ENCODE data around the gene RSU1. TPM values are rescaled to one million over a fixed set of nuclear protein-coding genes. Genes with fewer than 3 reads are reported as not detected.

The RSU1 gene
- polyA plus RNA-seq, 3 donors from 2014 or later = 150 to 248 (median 181) TPM

GRCh38 chr10:16816830-16817124 is 447 bp downstream of the RSU1 start:
- Mint-ChIP-seq H3K4me1 (peaks cover 37 to 55% of the 10 kb centered on the region in 2 donors), H3K4me3 (peak overlapping the region; percentile 94 to 97 (median 96)), H3K27ac (peak overlapping the region; percentile 71 to 95 (median 88)), H3K36me3 (peaks cover 3 to 9% (median 5%) of the 10 kb centered on the region in 3 donors), H3K9me3 (peaks cover 2 to 3% (median 2%) of the 10 kb centered on the region in 6 donors), H3K27me3 (ENCODE audit: low read depth in 3 of 3) (peaks cover 7 to 14% (median 10%) of the 10 kb centered on the region in 3 donors)
- DNase-seq = no peak

- H3K27me3 Mint-ChIP-seq (ENCODE audit: low read depth in 3 of 3) = peaks cover 7 to 10% (median 9%) of the 10 kb centered on the region in 3 donors
- no peaks in the 10 kb centered on the region for H3K9me3 Mint-ChIP-seq
- DNase-seq = no peak
- peak overlapping the region; percentile 71 to 87 (median 81) for H3K27ac Mint-ChIP-seq
- H3K4me3 Mint-ChIP-seq = peak overlapping the region; percentile 94 to 97 (median 96)
- peaks cover 3 to 9% (median 3%) of the 10 kb centered on the region in 3 donors for H3K36me3 Mint-ChIP-seq
- H3K4me1 Mint-ChIP-seq = peaks cover 39 to 60% of the 10 kb centered on the region in 2 donors
These were observed 1.1 kb downstream of the RSU1 start for GRCh38 chr10:16816171-16816570.

- H3K36me3 Mint-ChIP-seq = peaks cover 3 to 9% (median 3%) of the 10 kb centered on the region in 3 donors
- H3K9me3 Mint-ChIP-seq = no peaks in the 10 kb centered on the region
- no peak for DNase-seq
- H3K27me3 Mint-ChIP-seq (ENCODE audit: low read depth in 3 of 3) = peaks cover 7 to 9% (median 7%) of the 10 kb centered on the region in 3 donors
- H3K4me3 Mint-ChIP-seq = no peak overlapping the region
- H3K27ac Mint-ChIP-seq = no peak overlapping the region
- peaks cover 44 to 66% of the 10 kb centered on the region in 2 donors for H3K4me1 Mint-ChIP-seq
These were observed 3.2 kb downstream of the RSU1 start for GRCh38 chr10:16814012-16814411.

GRCh38 chr10:16812676-16813075 is 4.5 kb downstream of the RSU1 start:
- no peak for DNase-seq
- Mint-ChIP-seq H3K36me3 (peaks cover 3 to 9% (median 3%) of the 10 kb centered on the region in 3 donors), H3K27me3 (ENCODE audit: low read depth in 3 of 3) (peaks cover 5 to 6% (median 6%) of the 10 kb centered on the region in 3 donors), H3K4me3 (no peak overlapping the region), H3K27ac (no peak overlapping the region), H3K4me1 (peaks cover 41 to 57% of the 10 kb centered on the region in 2 donors), H3K9me3 (no peaks in the 10 kb centered on the region)

GRCh38 chr10:16811765-16812164 is 5.5 kb downstream of the RSU1 start:
- no peaks in the 10 kb centered on the region for H3K27me3 Mint-ChIP-seq (ENCODE audit: low read depth in 3 of 3)
- H3K9me3 Mint-ChIP-seq = no peaks in the 10 kb centered on the region
- no peak for DNase-seq
- peaks cover 3 to 9% (median 3%) of the 10 kb centered on the region in 3 donors for H3K36me3 Mint-ChIP-seq
- H3K27ac Mint-ChIP-seq = no peak overlapping the region
- H3K4me1 Mint-ChIP-seq = peaks cover 32 to 54% of the 10 kb centered on the region in 2 donors
- no peak overlapping the region for H3K4me3 Mint-ChIP-seq

GRCh38 chr10:16811292-16811691 is 5.9 kb downstream of the RSU1 start:
- peaks cover 29 to 49% of the 10 kb centered on the region in 2 donors for H3K4me1 Mint-ChIP-seq
- no peaks in the 10 kb centered on the region for H3K27me3 Mint-ChIP-seq (ENCODE audit: low read depth in 3 of 3)
- H3K27ac Mint-ChIP-seq = no peak overlapping the region
- H3K4me3 Mint-ChIP-seq = no peak overlapping the region
- peaks cover 3 to 9% (median 3%) of the 10 kb centered on the region in 3 donors for H3K36me3 Mint-ChIP-seq
- H3K9me3 Mint-ChIP-seq = no peaks in the 10 kb centered on the region
- no peak for DNase-seq

GRCh38 chr10:16809074-16809718 is 8.0 kb downstream of the RSU1 start:
- Mint-ChIP-seq H3K27ac (no peak overlapping the region), H3K9me3 (no peaks in the 10 kb centered on the region), H3K4me1 (peaks cover 13 to 37% of the 10 kb centered on the region in 2 donors), H3K36me3 (peaks cover 3 to 6% (median 5%) of the 10 kb centered on the region in 3 donors), H3K27me3 (ENCODE audit: low read depth in 3 of 3) (no peaks in the 10 kb centered on the region), H3K4me3 (no peak overlapping the region)
- peak in 2 of 3 donors; percentile 10 to 28 for DNase-seq

- no peak for DNase-seq
- Mint-ChIP-seq H3K4me3 (no peak overlapping the region), H3K27me3 (ENCODE audit: low read depth in 3 of 3) (no peaks in the 10 kb centered on the region), H3K27ac (no peak overlapping the region), H3K4me1 (peaks cover 22 to 47% of the 10 kb centered on the region in 2 donors), H3K9me3 (no peaks in the 10 kb centered on the region), H3K36me3 (peaks cover 0 to 6% (median 2%) of the 10 kb centered on the region in 3 donors)
These were observed 13.1 kb downstream of the RSU1 start for GRCh38 chr10:16804123-16804522.

GRCh38 chr10:16803464-16803863 is 13.8 kb downstream of the RSU1 start:
- no peak overlapping the region for H3K4me3 Mint-ChIP-seq
- no peaks in the 10 kb centered on the region for H3K27me3 Mint-ChIP-seq (ENCODE audit: low read depth in 3 of 3)
- H3K4me1 Mint-ChIP-seq = peaks cover 22 to 53% of the 10 kb centered on the region in 2 donors
- H3K36me3 Mint-ChIP-seq = peaks cover 0 to 7% (median 4%) of the 10 kb centered on the region in 3 donors
- no peak overlapping the region for H3K27ac Mint-ChIP-seq
- no peaks in the 10 kb centered on the region for H3K9me3 Mint-ChIP-seq
- DNase-seq = no peak

- H3K27ac Mint-ChIP-seq = peak overlapping the region in 1 of 6 donors; percentile 15
- no peak overlapping the region for H3K4me3 Mint-ChIP-seq
- peaks cover 0 to 9% (median 4%) of the 10 kb centered on the region in 3 donors for H3K36me3 Mint-ChIP-seq
- H3K9me3 Mint-ChIP-seq = no peaks in the 10 kb centered on the region
- H3K4me1 Mint-ChIP-seq = peaks cover 38 to 67% of the 10 kb centered on the region in 2 donors
- peaks cover 0 to 2% (median 0%) of the 10 kb centered on the region in 3 donors for H3K27me3 Mint-ChIP-seq (ENCODE audit: low read depth in 3 of 3)
- DNase-seq = no peak
These were observed 17.6 kb downstream of the RSU1 start for GRCh38 chr10:16799621-16800020.

- Mint-ChIP-seq H3K9me3 (no peaks in the 10 kb centered on the region), H3K27ac (no peak overlapping the region), H3K36me3 (peaks cover 1 to 8% (median 7%) of the 10 kb centered on the region in 3 donors), H3K4me3 (no peak overlapping the region), H3K27me3 (ENCODE audit: low read depth in 3 of 3) (peaks cover 0 to 2% (median 0%) of the 10 kb centered on the region in 3 donors), H3K4me1 (peaks cover 38 to 68% of the 10 kb centered on the region in 2 donors)
- DNase-seq = no peak
These were observed 18.7 kb downstream of the RSU1 start for GRCh38 chr10:16798571-16798970.

GRCh38 chr10:16795410-16796073 is 21.7 kb downstream of the RSU1 start:
- Mint-ChIP-seq H3K9me3 (no peaks in the 10 kb centered on the region), H3K36me3 (peaks cover 6 to 13% (median 13%) of the 10 kb centered on the region in 3 donors), H3K27me3 (ENCODE audit: low read depth in 3 of 3) (peaks cover 0 to 2% (median 0%) of the 10 kb centered on the region in 3 donors), H3K4me1 (peaks cover 31 to 54% of the 10 kb centered on the region in 2 donors), H3K4me3 (no peak overlapping the region), H3K27ac (no peak overlapping the region)
- DNase-seq = no peak

- Mint-ChIP-seq H3K4me3 (no peak overlapping the region), H3K9me3 (no peaks in the 10 kb centered on the region), H3K36me3 (peaks cover 6 to 18% (median 10%) of the 10 kb centered on the region in 3 donors), H3K4me1 (peaks cover 32 to 54% of the 10 kb centered on the region in 2 donors), H3K27ac (peak overlapping the region in 1 of 6 donors; percentile 8), H3K27me3 (ENCODE audit: low read depth in 3 of 3) (peaks cover 0 to 2% (median 0%) of the 10 kb centered on the region in 3 donors)
- DNase-seq = no peak
These were observed 23.2 kb downstream of the RSU1 start for GRCh38 chr10:16794005-16794404.

GRCh38 chr10:16792675-16793074 is 24.5 kb downstream of the RSU1 start:
- DNase-seq = no peak
- Mint-ChIP-seq H3K36me3 (peaks cover 6 to 15% (median 9%) of the 10 kb centered on the region in 3 donors), H3K4me1 (peaks cover 43 to 59% of the 10 kb centered on the region in 2 donors), H3K27me3 (ENCODE audit: low read depth in 3 of 3) (peaks cover 0 to 2% (median 0%) of the 10 kb centered on the region in 3 donors), H3K4me3 (no peak overlapping the region), H3K9me3 (no peaks in the 10 kb centered on the region), H3K27ac (no peak overlapping the region)

Measured in immature natural killer cell (primary cell).